ENCODE results near the gene KIAA0319L. TPM values are rescaled to one million over a fixed set of nuclear protein-coding genes. Genes with fewer than 3 reads are reported as not detected.
A peak's percentile ranks its signal among the peaks of the same experiment; 100 is the strongest.

KIAA0319L gene
- total and polyA plus RNA-seq, 3 experiments from 2014 or later, result 28.5 to 30.4 (median 29.3) TPM

DNA sequence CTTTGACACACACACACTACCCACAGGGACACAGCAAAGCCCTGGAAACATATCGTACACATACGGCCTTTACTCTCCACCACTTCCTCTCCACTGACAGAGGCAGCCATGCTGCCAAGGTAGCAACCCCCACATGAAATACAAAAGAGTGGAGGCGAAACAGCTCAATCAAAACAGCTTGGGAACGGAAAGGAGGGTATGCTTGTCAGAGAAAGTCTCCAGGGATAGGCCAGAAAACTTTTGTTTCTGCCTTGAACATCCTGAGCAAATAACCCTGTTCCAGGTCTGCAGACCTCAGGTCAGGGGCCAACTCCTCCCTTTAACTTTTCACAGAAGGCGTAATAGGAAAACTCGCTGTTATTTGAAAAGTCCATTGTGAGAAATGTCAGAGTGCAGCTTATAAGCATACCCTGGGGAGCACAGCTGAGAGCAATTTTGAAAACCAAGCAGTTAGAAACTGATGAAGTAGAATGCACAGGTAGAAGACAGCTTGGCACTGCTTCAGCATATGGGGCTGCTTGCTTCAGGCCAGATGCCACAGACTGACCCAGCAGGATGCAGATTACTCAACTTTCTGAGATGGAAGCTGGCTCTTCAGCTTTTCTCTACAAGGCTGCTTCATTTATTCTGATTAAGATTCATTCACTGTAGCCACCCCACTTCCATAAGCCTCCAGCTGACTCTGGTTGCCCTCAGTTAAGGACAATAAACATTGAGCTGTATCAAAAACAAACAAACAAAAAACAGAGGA lies 18.0 kb downstream of the KIAA0319L start:
- H3K27ac ChIP-seq (ENCODE audit: low read depth, low read length), result no peak overlapping the region
- peak in 3 of 5 donors; percentile 52 to 79 (median 69) for DNase-seq
- peaks cover under 1 to 30% (median 2%) of the 10 kb centered on the region in 3 donors for H3K36me3 Mint-ChIP-seq
- CTCF ChIA-PET, result interaction anchor here (0.9 to 4.6 kb wide), 4 partner anchors 17 to 89 kb away, joined by 5 to 46 read pairs (median 8); partner anchors contain the start of genes KIAA0319L and NCDN
- H3K4me1 ChIP-seq (ENCODE audit: insufficient read depth, low read length), result peaks cover 56% of the 10 kb centered on the region
- H3K27ac Mint-ChIP-seq, result peak overlapping the region; percentile 68 to 98 (median 93)
- peak overlapping the region; percentile 27 for H3K4me3 ChIP-seq (ENCODE audit: low read length)
- peaks cover 68 to 91% (median 83%) of the 10 kb centered on the region in 3 donors for H3K4me1 Mint-ChIP-seq
- no peaks in the 10 kb centered on the region for H3K9me3 ChIP-seq (ENCODE audit: low read length)
- POLR2A ChIA-PET, result interaction anchor here (1.1 to 2.9 kb wide), 4 partner anchors 17 to 88 kb away, joined by 4 to 15 read pairs (median 4); partner anchors contain the start of genes KIAA0319L and NCDN
- H3K27me3 ChIP-seq (ENCODE audit: insufficient read depth, low read length, poor library complexity, severe bottlenecking), result no peaks in the 10 kb centered on the region
- no peaks in the 10 kb centered on the region for H3K36me3 ChIP-seq (ENCODE audit: insufficient read depth, low read length)
- no peaks in the 10 kb centered on the region for H3K9me3 Mint-ChIP-seq
- peak overlapping the region; percentile 61 to 85 (median 77) for H3K4me3 Mint-ChIP-seq
- H3K27me3 Mint-ChIP-seq, result no peaks in the 10 kb centered on the region

DNA sequence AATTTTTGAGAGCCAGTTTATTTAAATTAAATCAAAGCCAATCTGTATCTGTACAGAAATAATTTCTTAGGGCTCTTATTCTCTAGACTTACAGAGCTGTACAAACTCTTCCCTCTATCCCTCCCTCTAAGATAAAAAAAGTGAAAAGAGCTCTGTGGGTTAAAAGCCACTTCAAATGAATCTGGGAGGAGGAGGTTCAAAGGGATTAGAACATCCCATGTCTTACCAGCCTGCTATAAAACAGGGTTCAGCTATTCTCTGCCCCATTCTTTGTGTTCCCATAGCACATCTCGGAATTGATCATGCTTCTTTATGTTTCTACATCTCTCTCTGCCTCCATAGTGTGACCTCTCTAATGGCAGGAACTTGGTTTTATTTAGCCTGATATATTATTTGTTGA lies 19.4 kb downstream of the KIAA0319L start:
- Mint-ChIP-seq H3K27me3 (no peaks in the 10 kb centered on the region), H3K4me1 (peaks cover 63 to 91% (median 81%) of the 10 kb centered on the region in 3 donors), H3K4me3 (peak overlapping the region in 4 of 7 donors; percentile 15 to 56 (median 38)), H3K27ac (peak overlapping the region in 7 of 8 donors; percentile 37 to 90 (median 70)), H3K36me3 (peaks cover 4 to 32% (median 4%) of the 10 kb centered on the region in 3 donors), H3K9me3 (no peaks in the 10 kb centered on the region)
- Histone ChIP-seq H3K27me3 (ENCODE audit: insufficient read depth, low read length, poor library complexity, severe bottlenecking) (no peaks in the 10 kb centered on the region), H3K36me3 (ENCODE audit: insufficient read depth, low read length) (no peaks in the 10 kb centered on the region), H3K4me3 (ENCODE audit: low read length) (no peak overlapping the region), H3K9me3 (ENCODE audit: low read length) (no peaks in the 10 kb centered on the region), H3K27ac (ENCODE audit: low read depth, low read length) (no peak overlapping the region), H3K4me1 (ENCODE audit: insufficient read depth, low read length) (peaks cover 56% of the 10 kb centered on the region)
- ChIA-PET CTCF (interaction anchor here (1.4 to 4.6 kb wide), 4 partner anchors 11 to 87 kb away, joined by 4 to 46 read pairs (median 6); no protein-coding TSS in a partner anchor), POLR2A (interaction anchor here (0.5 to 2.9 kb wide), 4 partner anchors 11 to 243 kb away, joined by 3 to 15 read pairs (median 4); no protein-coding TSS in a partner anchor)
- DNase-seq, result no peak

DNA sequence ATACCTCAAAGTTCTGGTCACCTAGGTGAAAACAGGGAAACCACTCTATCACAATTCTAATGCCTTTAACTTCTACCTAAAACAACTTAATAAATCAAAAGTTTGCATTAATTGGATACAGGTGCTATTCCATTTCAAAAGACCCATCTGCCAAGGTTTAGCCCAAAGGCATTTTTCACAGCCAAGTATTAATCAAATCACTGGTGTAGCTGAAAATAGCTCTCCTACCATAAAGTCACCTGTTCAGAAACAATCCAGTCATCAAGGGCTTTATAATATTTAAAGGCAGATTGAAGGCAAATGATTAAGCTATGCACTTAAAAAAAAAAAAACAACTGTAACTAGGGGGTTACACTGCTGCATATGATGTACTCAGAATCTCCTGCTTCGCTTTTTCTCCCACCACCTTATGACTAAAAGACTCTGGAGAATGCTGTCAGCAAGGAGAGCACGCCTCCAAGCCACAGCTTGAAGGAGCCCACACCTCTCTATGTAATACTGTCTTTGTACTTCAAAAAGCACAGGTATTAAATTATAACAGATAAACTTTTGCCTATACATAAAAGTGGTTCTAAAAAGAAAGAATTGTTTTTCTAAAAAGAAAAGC lies 20.5 kb downstream of the KIAA0319L start:
- Histone ChIP-seq H3K27ac (ENCODE audit: low read depth, low read length) (no peak overlapping the region), H3K9me3 (ENCODE audit: low read length) (no peaks in the 10 kb centered on the region), H3K4me3 (ENCODE audit: low read length) (no peak overlapping the region), H3K27me3 (ENCODE audit: insufficient read depth, low read length, poor library complexity, severe bottlenecking) (no peaks in the 10 kb centered on the region), H3K4me1 (ENCODE audit: insufficient read depth, low read length) (peaks cover 53% of the 10 kb centered on the region), H3K36me3 (ENCODE audit: insufficient read depth, low read length) (no peaks in the 10 kb centered on the region)
- DNase-seq, result no peak
- peaks cover 60 to 83% (median 72%) of the 10 kb centered on the region in 3 donors for H3K4me1 Mint-ChIP-seq
- peaks cover 4 to 32% (median 4%) of the 10 kb centered on the region in 3 donors for H3K36me3 Mint-ChIP-seq
- ChIA-PET CTCF (interaction anchor here (1.3 to 4.6 kb wide), 5 partner anchors 12 to 86 kb away, joined by 4 to 46 read pairs (median 4); no protein-coding TSS in a partner anchor), POLR2A (interaction anchor here (0.6 to 0.9 kb wide), 2 partner anchors 84 to 225 kb away, joined by 3 to 5 read pairs; no protein-coding TSS in a partner anchor)
- no peaks in the 10 kb centered on the region for H3K9me3 Mint-ChIP-seq
- peak overlapping the region in 4 of 7 donors; percentile 5 to 56 (median 20) for H3K4me3 Mint-ChIP-seq
- H3K27me3 Mint-ChIP-seq, result no peaks in the 10 kb centered on the region
- H3K27ac Mint-ChIP-seq, result peak overlapping the region in 7 of 8 donors; percentile 4 to 93 (median 81)

DNA sequence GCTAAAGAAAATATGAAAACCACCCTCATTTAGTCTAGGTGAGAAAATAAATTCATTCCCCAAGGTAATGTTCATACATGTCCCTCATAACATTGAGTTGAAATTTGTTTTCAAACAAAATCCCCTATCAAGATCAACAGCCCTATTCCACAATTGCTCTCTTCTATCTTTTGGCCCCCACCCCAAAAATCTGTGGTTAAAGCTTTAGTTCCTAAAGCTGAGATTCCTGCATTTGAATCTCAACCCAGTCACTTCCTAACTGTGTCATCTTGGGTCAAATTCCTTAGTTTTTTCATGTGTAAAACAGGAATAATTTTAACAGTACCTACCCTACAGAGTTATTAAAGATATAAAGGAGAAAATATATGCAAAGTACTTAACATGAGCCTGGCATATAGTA lies 22.0 kb downstream of the KIAA0319L start:
- Histone ChIP-seq H3K4me1 (ENCODE audit: insufficient read depth, low read length) (peaks cover 44% of the 10 kb centered on the region), H3K27me3 (ENCODE audit: insufficient read depth, low read length, poor library complexity, severe bottlenecking) (no peaks in the 10 kb centered on the region), H3K36me3 (ENCODE audit: insufficient read depth, low read length) (peaks cover 4% of the 10 kb centered on the region), H3K9me3 (ENCODE audit: low read length) (no peaks in the 10 kb centered on the region), H3K27ac (ENCODE audit: low read depth, low read length) (no peak overlapping the region), H3K4me3 (ENCODE audit: low read length) (no peak overlapping the region)
- H3K27ac Mint-ChIP-seq, result peak overlapping the region in 5 of 8 donors; percentile 5 to 32 (median 26)
- no peak for DNase-seq
- ChIA-PET POLR2A (no interaction called here), CTCF (interaction anchor here (0.8 to 1.9 kb wide), 5 partner anchors 9 to 683 kb away, joined by 3 to 4 read pairs (median 4); no protein-coding TSS in a partner anchor)
- H3K9me3 Mint-ChIP-seq, result peaks cover 0 to 6% (median 2%) of the 10 kb centered on the region in 5 donors
- peaks cover 53 to 71% (median 68%) of the 10 kb centered on the region in 3 donors for H3K4me1 Mint-ChIP-seq
- H3K27me3 Mint-ChIP-seq, result no peaks in the 10 kb centered on the region
- H3K4me3 Mint-ChIP-seq, result no peak overlapping the region
- peaks cover 9 to 38% (median 11%) of the 10 kb centered on the region in 3 donors for H3K36me3 Mint-ChIP-seq

- Histone ChIP-seq H3K4me1 (ENCODE audit: insufficient read depth, low read length) (peaks cover 28% of the 10 kb centered on the region), H3K36me3 (ENCODE audit: insufficient read depth, low read length) (peaks cover 4% of the 10 kb centered on the region), H3K27ac (ENCODE audit: low read depth, low read length) (no peak overlapping the region), H3K27me3 (ENCODE audit: insufficient read depth, low read length, poor library complexity, severe bottlenecking) (no peaks in the 10 kb centered on the region), H3K4me3 (ENCODE audit: low read length) (no peak overlapping the region), H3K9me3 (ENCODE audit: low read length) (no peaks in the 10 kb centered on the region)
- peak overlapping the region in 2 of 8 donors; percentile 26 to 66 for H3K27ac Mint-ChIP-seq
- no peak for DNase-seq
- no peak overlapping the region for H3K4me3 Mint-ChIP-seq
- peaks cover 0 to 7% (median 4%) of the 10 kb centered on the region in 5 donors for H3K9me3 Mint-ChIP-seq
- no peaks in the 10 kb centered on the region for H3K27me3 Mint-ChIP-seq
- H3K36me3 Mint-ChIP-seq, result peaks cover 22 to 46% (median 24%) of the 10 kb centered on the region in 3 donors
- POLR2A ChIA-PET, result no interaction called here
- H3K4me1 Mint-ChIP-seq, result peaks cover 37 to 54% (median 51%) of the 10 kb centered on the region in 3 donors
- CTCF ChIA-PET, result interaction anchor here (0.8 to 2.0 kb wide), 6 partner anchors 11 to 82 kb away, joined by 3 to 6 read pairs (median 3); partner anchors contain the start of gene KIAA0319L
Measured at GRCh38 chr1:35533586-35533985, 23.6 kb downstream of the KIAA0319L start.

GRCh38 chr1:35532497-35533223 lies 24.5 kb downstream of the KIAA0319L start:
- POLR2A ChIA-PET, result no interaction called here
- Histone ChIP-seq H3K4me3 (ENCODE audit: low read length) (no peak overlapping the region), H3K36me3 (ENCODE audit: insufficient read depth, low read length) (peaks cover 4% of the 10 kb centered on the region), H3K27ac (ENCODE audit: low read depth, low read length) (no peak overlapping the region), H3K27me3 (ENCODE audit: insufficient read depth, low read length, poor library complexity, severe bottlenecking) (no peaks in the 10 kb centered on the region), H3K9me3 (ENCODE audit: low read length) (no peaks in the 10 kb centered on the region), H3K4me1 (ENCODE audit: insufficient read depth, low read length) (peaks cover 18% of the 10 kb centered on the region)
- Mint-ChIP-seq H3K4me1 (peaks cover 32 to 45% (median 42%) of the 10 kb centered on the region in 3 donors), H3K27me3 (no peaks in the 10 kb centered on the region), H3K27ac (no peak overlapping the region), H3K9me3 (peaks cover 0 to 7% (median 4%) of the 10 kb centered on the region in 5 donors), H3K4me3 (no peak overlapping the region), H3K36me3 (peaks cover 22 to 49% (median 30%) of the 10 kb centered on the region in 3 donors)
- CTCF ChIA-PET, result interaction anchor here (0.8 to 2.0 kb wide), 4 partner anchors 12 to 82 kb away, joined by 3 to 6 read pairs (median 3); no protein-coding TSS in a partner anchor
- DNase-seq, result no peak

DNA sequence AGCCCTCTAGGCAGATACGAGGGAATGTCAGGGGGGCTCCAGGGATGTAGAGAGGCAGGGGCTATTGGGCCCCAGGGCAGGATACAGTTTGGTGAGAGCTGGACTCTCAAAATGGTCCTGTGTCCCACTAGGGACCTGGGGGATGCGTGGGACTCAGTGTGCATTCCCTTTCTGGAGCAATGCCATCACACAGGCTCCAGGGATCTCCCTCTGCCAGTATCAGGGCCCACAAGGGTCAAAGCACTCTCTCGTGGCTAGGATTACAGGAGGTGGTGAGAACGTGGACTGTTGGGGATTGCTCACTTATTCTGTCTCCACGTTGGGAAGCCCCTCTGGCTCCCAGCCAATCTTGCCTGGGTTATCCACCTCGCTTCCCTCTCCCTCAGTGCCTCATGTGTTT lies 25.8 kb downstream of the KIAA0319L start:
- no peak for DNase-seq
- Histone ChIP-seq H3K9me3 (ENCODE audit: low read length) (no peaks in the 10 kb centered on the region), H3K4me3 (ENCODE audit: low read length) (no peak overlapping the region), H3K27ac (ENCODE audit: low read depth, low read length) (no peak overlapping the region), H3K4me1 (ENCODE audit: insufficient read depth, low read length) (peaks cover 5% of the 10 kb centered on the region), H3K36me3 (ENCODE audit: insufficient read depth, low read length) (peaks cover 4% of the 10 kb centered on the region), H3K27me3 (ENCODE audit: insufficient read depth, low read length, poor library complexity, severe bottlenecking) (no peaks in the 10 kb centered on the region)
- Mint-ChIP-seq H3K27me3 (no peaks in the 10 kb centered on the region), H3K27ac (no peak overlapping the region), H3K36me3 (peaks cover 23 to 49% (median 36%) of the 10 kb centered on the region in 3 donors), H3K4me1 (peaks cover 20 to 32% (median 29%) of the 10 kb centered on the region in 3 donors), H3K9me3 (peaks cover 0 to 7% (median 4%) of the 10 kb centered on the region in 5 donors), H3K4me3 (no peak overlapping the region)
- ChIA-PET POLR2A (no interaction called here), CTCF (interaction anchor here (1.0 kb wide), 1 partner anchor 80 kb away, joined by 3 read pairs; no protein-coding TSS in a partner anchor)
